ENCODE data around the gene CYS1.
"Not testable (repeated sequence)": the region's sequence is repeated elsewhere in the genome, so short reads cannot be mapped to it uniquely, and the experiment has no call there.

The CYS1 gene

DNA sequence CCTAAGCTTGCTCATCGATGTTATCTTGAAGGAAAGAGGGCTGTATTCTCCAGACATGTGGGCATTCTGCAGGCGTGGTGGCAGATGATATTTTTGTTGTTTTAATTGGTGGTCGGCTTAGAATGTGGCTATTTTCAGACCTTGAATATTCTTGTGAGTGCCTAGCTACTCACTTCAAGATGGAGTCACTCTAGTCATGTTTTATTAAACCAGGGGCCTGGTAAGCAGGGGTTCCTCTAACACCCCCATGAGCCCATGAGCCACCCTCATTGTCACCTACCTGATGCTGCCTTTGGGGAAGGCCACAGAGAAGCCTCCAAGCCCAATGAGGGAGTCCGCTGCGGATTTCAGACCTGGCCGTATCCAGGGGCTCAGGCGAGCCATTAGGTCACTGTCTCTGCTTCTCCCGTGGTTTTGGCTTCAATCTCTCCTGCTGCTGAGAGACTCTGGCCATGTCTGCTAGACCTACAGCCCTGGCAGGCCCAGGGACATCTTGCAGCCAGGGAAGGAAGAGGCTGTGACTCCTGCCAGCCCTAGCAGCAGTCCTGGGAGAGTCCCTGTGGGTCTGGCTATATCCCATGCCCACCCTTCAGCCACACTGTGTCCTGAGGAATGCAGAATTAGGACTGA lies 53.2 kb downstream of the CYS1 start:
- DNase-seq (ENCODE audit: low read depth) = no peak
- no peak overlapping the region for H3K4me3 ChIP-seq (ENCODE audit: low read length)
- no peaks in the 10 kb centered on the region for H3K36me3 ChIP-seq (ENCODE audit: control insufficient read depth, insufficient read depth, low read length, severe bottlenecking)
- H3K27me3 ChIP-seq (replicated peaks; ENCODE audit: control insufficient read depth, insufficient read depth, low read length) = peaks cover 7% of the 10 kb centered on the region
- H3K9ac ChIP-seq (ENCODE audit: low read length) = no peak overlapping the region
- H3K9me3 ChIP-seq (ENCODE audit: control insufficient read depth, low read length) = no peaks in the 10 kb centered on the region
- H3K4me1 ChIP-seq (ENCODE audit: control insufficient read depth, insufficient read depth, low read length) = peaks cover 4% of the 10 kb centered on the region

DNA sequence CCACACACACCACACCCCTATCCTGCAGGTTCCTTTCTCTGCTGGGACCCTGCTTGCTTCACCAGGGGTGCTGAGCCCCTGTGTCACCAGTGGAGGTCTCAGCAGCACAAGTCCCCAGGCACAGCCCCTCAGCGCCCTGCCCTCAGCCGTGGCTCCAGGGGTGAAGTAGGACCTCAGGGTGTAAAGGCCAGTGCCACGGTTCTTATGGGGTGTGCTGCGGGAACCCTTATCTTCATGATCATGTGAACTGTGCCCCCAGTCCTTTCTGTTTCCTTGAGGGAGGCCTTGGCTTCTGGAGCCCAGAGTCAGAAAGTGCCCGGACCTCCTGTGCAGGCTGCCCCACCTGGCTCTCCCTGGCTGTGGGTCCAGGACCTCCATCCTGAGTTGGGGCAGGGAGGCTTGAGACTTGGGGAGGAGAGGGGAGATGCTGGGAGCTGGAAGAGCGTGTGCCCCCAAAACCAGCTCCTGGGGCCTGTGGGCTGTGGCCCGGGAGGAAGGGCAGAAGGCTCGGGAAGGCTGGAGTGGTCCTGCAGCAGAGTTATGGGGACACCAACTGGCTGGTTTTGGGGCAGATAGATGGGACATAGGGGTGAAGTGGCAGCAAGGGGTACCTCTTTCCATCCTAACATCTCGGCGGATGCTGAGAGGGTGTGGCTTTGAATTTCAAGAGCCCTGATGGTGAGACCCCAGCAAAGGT lies 57.1 kb downstream of the CYS1 start:
- H3K27me3 ChIP-seq (replicated peaks; ENCODE audit: control insufficient read depth, insufficient read depth, low read length) = peaks cover 10% of the 10 kb centered on the region
- H3K9me3 ChIP-seq (ENCODE audit: control insufficient read depth, low read length) = no peaks in the 10 kb centered on the region
- H3K4me3 ChIP-seq (ENCODE audit: low read length) = no peak overlapping the region
- H3K9ac ChIP-seq (ENCODE audit: low read length) = no peak overlapping the region
- no peak for DNase-seq (ENCODE audit: low read depth)
- H3K36me3 ChIP-seq (ENCODE audit: control insufficient read depth, insufficient read depth, low read length, severe bottlenecking) = no peaks in the 10 kb centered on the region
- H3K4me1 ChIP-seq (ENCODE audit: control insufficient read depth, insufficient read depth, low read length) = peaks cover 21% of the 10 kb centered on the region

DNA sequence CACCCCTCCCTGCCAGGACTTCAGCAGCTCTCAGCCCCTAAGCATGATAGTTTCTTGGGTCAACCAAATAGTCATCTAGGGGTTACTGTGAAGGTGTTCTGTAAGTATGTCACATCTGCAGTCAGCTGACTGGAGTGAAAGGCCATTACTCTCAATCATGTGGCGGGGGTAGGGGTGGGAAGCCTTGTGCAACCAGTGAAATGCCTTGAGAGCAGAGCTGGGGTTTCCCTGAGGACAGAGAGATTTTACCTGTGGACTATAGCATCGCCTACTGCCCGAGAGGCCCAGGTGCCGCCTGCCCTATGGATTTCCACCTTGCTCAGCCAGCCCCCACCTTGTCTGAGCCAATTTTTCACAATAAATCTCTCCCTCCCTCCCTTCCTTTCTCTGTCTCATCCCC lies 57.8 kb downstream of the CYS1 start:
- H3K27me3 ChIP-seq (replicated peaks; ENCODE audit: control insufficient read depth, insufficient read depth, low read length) = peaks cover 10% of the 10 kb centered on the region
- peaks cover 20% of the 10 kb centered on the region for H3K4me1 ChIP-seq (ENCODE audit: control insufficient read depth, insufficient read depth, low read length)
- no peak overlapping the region for H3K9ac ChIP-seq (ENCODE audit: low read length)
- no peaks in the 10 kb centered on the region for H3K9me3 ChIP-seq (ENCODE audit: control insufficient read depth, low read length)
- no peaks in the 10 kb centered on the region for H3K36me3 ChIP-seq (ENCODE audit: control insufficient read depth, insufficient read depth, low read length, severe bottlenecking)
- H3K4me3 ChIP-seq (ENCODE audit: low read length) = no peak overlapping the region
- no peak for DNase-seq (ENCODE audit: low read depth)

DNA sequence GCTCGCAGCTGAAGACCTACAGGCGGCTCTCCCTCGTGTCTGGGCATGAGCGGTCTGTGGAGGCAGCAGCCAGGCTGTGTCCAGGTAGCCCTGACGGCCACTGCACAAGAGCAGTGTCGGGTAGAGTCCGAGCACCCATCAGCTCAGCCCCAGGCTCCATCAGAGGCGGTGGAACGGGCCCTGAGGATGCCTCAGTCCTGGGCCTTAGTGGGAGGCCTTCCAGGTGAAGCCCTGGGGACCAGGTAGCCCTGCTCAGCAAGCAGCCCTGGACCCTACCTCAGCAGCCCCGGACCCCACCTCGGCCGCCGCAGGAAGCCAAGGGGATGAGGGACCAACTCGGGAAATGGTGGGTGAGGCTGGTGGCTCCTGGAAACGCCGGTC lies 58.2 kb downstream of the CYS1 start:
- DNase-seq (ENCODE audit: low read depth) = no peak
- H3K27me3 ChIP-seq (replicated peaks; ENCODE audit: control insufficient read depth, insufficient read depth, low read length) = peaks cover 10% of the 10 kb centered on the region

DNA sequence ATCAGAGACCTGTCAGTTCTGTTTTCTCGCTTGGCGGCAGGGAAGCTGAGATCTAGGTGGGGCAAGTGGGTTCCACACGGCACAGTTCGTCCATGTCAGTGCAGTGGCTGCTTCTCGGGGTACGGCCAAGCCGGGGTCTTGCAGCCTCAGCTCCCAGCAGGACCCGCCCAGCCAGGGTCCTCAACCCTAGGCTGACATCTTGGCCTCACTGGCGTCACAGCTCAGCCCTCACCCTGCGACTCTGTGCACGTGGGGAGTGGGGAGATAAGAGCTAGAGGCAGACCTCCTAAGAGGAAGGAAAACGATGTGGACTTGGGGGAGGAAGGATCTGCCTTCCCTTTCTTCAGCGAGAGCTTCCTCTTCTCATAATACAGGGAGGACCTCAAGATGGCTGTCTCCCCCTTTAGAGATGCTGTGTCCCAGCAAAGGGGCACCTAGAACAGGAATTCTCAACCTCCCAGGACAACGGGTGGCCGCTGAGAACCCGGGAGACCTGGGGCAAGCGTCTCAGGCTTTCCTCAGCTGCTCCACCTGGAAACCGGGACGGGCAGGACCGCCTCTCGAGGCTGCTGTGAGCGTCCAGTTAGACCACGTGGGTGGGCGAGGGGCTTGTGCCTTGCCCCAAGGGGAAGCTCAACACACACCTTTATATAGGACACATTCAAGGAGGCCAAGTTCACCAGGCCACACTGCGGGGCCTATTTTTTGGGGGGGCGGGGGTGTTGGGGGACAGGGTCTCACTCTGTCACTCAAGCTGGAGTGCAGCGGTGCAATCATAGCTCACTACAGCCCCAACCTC lies 60.4 kb downstream of the CYS1 start:
- Histone ChIP-seq H3K9ac (ENCODE audit: low read length) (no peak overlapping the region), H3K36me3 (ENCODE audit: control insufficient read depth, insufficient read depth, low read length, severe bottlenecking) (no peaks in the 10 kb centered on the region), H3K4me3 (ENCODE audit: low read length) (no peak overlapping the region), H3K27me3 (replicated peaks; ENCODE audit: control insufficient read depth, insufficient read depth, low read length) (peaks cover 14% of the 10 kb centered on the region), H3K9me3 (ENCODE audit: control insufficient read depth, low read length) (peaks cover 3% of the 10 kb centered on the region), H3K4me1 (ENCODE audit: control insufficient read depth, insufficient read depth, low read length) (peaks cover 26% of the 10 kb centered on the region)
- DNase-seq (ENCODE audit: low read depth) = no peak

More for the DNA sequence above, 58.2 kb downstream of the CYS1 start:
- Histone ChIP-seq H3K9ac (ENCODE audit: low read length) (no peak overlapping the region), H3K36me3 (ENCODE audit: control insufficient read depth, insufficient read depth, low read length, severe bottlenecking) (no peaks in the 10 kb centered on the region), H3K4me1 (ENCODE audit: control insufficient read depth, insufficient read depth, low read length) (peaks cover 17% of the 10 kb centered on the region), H3K4me3 (ENCODE audit: low read length) (no peak overlapping the region), H3K9me3 (ENCODE audit: control insufficient read depth, low read length) (peaks cover 3% of the 10 kb centered on the region)

DNA sequence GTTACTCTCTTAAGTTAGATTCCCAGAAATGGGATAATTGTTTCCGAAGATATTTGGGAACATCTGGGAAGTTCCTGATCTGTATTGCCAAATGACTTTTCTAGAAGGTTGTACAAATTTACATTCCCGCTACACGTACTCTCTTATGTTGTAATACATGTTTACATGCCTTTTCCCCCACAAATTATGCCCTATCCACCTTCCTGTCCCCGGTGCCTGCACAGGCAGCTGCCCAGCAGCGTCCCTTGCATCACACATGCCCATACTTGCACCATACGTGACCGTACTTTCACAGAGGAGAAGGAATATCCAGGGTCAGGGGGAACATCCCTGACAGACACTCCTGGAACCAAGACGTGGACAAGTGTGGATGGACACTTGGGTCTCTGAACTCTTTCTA lies 61.0 kb downstream of the CYS1 start:
- peak; percentile 74 for DNase-seq (ENCODE audit: low read depth)
- H3K4me3 ChIP-seq (ENCODE audit: low read length) = no peak overlapping the region
- H3K9me3 ChIP-seq (ENCODE audit: control insufficient read depth, low read length) = peaks cover 3% of the 10 kb centered on the region
- H3K9ac ChIP-seq (ENCODE audit: low read length) = peak overlapping the region; percentile 19
- peaks cover 14% of the 10 kb centered on the region for H3K27me3 ChIP-seq (replicated peaks; ENCODE audit: control insufficient read depth, insufficient read depth, low read length)
- no peaks in the 10 kb centered on the region for H3K36me3 ChIP-seq (ENCODE audit: control insufficient read depth, insufficient read depth, low read length, severe bottlenecking)
- peaks cover 26% of the 10 kb centered on the region for H3K4me1 ChIP-seq (ENCODE audit: control insufficient read depth, insufficient read depth, low read length)

DNA sequence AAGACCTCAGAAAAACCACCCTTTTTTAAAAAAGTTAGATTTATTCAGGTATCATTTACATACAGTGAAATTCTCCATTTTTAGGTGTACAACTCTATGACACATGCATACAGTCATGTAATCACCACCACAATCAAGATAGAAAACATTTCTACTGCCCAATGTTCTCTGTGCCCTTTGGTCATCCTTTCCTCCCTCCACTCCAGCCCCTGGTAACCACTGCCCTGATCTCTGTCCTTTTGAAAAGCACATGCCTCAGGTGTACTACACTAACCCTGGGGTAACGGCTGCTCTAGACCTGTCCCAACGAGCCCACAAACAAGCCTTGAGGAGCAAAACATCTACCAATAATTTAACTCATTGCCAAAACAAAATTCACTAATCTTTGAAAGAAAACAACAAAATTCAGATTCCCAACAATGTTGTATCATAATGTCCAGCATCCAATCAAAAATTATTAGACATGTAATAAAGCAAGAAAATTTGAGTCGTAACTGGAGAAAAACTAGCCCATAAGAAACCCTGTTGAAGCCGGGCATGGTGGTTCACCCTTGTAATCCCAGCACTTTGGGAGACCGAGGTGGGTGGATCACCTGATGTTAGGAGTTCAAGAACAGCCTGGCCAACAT lies 62.8 kb downstream of the CYS1 start:
- Histone ChIP-seq H3K27me3 (replicated peaks; ENCODE audit: control insufficient read depth, insufficient read depth, low read length) (peaks cover 7% of the 10 kb centered on the region), H3K4me1 (ENCODE audit: control insufficient read depth, insufficient read depth, low read length) (peaks cover 26% of the 10 kb centered on the region), H3K9ac (ENCODE audit: low read length) (no peak overlapping the region), H3K36me3 (ENCODE audit: control insufficient read depth, insufficient read depth, low read length, severe bottlenecking) (no peaks in the 10 kb centered on the region), H3K9me3 (ENCODE audit: control insufficient read depth, low read length) (peaks cover 3% of the 10 kb centered on the region), H3K4me3 (ENCODE audit: low read length) (no peak overlapping the region)
- DNase-seq (ENCODE audit: low read depth) = no peak

DNA sequence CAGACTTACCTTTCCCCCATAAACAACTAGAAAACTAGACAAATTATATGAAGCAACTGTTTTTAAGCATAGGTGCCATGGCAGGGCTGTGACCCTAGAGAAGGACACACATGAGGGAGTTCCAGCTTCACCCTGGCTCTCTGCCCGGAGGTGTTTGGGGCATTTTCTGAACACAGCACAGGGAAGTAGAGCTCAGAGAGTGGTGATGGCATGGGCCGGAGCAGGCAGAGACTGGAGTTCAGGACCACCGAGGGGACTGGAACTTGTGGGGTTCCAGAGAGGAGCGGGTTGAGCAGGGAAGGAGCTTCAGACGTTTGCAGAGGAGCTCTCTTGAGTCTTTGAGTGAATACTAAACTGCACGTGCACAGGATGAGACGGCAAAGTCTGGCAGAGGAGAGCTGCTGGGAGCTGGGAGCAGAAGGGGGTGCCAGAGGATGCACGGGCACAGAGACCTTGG lies 63.4 kb downstream of the CYS1 start:
- H3K27me3 ChIP-seq (replicated peaks; ENCODE audit: control insufficient read depth, insufficient read depth, low read length) = peaks cover 7% of the 10 kb centered on the region
- peaks cover 3% of the 10 kb centered on the region for H3K9me3 ChIP-seq (ENCODE audit: control insufficient read depth, low read length)
- H3K9ac ChIP-seq (ENCODE audit: low read length) = no peak overlapping the region
- no peak for DNase-seq (ENCODE audit: low read depth)
- peaks cover 26% of the 10 kb centered on the region for H3K4me1 ChIP-seq (ENCODE audit: control insufficient read depth, insufficient read depth, low read length)
- H3K4me3 ChIP-seq (ENCODE audit: low read length) = no peak overlapping the region
- no peaks in the 10 kb centered on the region for H3K36me3 ChIP-seq (ENCODE audit: control insufficient read depth, insufficient read depth, low read length, severe bottlenecking)

DNA sequence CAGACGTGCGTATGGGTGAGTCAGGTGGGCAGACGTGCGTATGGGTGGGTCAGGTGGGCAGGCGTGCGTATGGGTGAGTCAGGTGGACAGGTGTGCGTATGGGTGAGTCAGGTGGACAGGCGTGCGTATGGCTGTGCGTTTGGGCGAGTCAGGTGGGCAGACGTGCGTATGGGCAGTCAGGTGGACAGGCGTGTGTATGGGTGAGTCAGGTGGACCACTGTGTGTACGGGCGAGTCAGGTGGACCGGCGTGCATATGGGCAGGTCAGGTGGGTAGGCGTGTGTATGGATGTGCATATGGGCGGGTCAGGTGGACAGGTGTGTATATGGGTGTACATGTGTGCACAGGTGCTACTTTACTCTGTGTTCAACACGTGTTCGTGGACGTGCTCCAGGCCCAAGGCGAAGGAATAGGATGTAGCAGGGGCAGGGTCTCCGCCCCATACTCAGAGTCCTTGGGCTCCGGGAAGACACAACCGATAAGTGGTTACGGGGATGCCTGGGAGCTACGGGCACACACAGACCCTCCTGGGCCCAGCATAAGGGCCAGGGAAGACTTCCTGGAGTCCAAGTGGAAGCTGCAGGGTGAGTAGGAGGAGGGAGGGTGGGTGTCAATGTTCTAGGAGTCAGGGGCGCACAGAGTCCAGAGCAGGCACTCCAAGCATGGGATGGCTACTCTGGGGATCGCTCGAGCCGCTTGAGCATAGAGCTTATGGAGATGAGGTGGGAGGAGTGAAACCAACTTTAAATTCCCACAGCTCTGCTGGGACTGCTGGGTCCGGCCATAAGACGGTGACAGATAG lies 64.0 kb downstream of the CYS1 start:
- peaks cover 3% of the 10 kb centered on the region for H3K9me3 ChIP-seq (ENCODE audit: control insufficient read depth, low read length)
- no peaks in the 10 kb centered on the region for H3K36me3 ChIP-seq (ENCODE audit: control insufficient read depth, insufficient read depth, low read length, severe bottlenecking)
- no peak overlapping the region for H3K4me3 ChIP-seq (ENCODE audit: low read length)
- peaks cover 7% of the 10 kb centered on the region for H3K27me3 ChIP-seq (replicated peaks; ENCODE audit: control insufficient read depth, insufficient read depth, low read length)
- no peak overlapping the region for H3K9ac ChIP-seq (ENCODE audit: low read length)
- peaks cover 26% of the 10 kb centered on the region for H3K4me1 ChIP-seq (ENCODE audit: control insufficient read depth, insufficient read depth, low read length)
- DNase-seq (ENCODE audit: low read depth) = no peak

DNA sequence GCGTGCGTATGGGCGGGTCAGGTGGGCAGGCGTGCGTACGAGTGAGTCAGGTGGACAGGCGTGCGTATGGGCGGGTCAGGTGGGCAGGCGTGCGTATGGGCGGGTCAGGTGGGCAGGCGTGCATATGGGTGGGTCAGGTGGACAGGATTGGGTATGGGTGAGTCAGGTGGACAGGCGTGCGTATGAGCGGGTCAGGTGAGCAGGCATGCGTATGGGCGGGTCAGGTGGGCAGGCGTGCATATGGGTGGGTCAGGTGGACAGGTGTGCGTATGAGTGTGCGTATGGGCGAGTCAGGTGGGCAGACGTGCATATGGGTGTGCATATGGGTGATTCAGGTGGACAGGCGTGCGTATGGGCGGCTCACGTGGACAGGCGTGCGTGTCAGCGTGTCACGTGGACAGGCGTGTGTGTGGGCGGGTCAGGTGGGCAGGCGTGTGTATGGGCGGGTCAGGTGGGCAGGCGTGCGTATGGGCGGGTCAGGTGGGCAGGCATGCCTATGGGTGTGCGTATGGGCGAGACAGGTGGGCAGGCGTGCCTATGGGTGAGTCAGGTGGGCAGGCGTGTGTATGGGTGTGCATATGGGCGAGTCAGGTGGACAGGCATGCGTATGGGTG lies 64.7 kb downstream of the CYS1 start:
- H3K27me3 ChIP-seq (replicated peaks; ENCODE audit: control insufficient read depth, insufficient read depth, low read length); H3K9ac ChIP-seq (ENCODE audit: low read length); H3K4me3 ChIP-seq (ENCODE audit: low read length): not testable (repeated sequence)

More for the DNA sequence above, 64.7 kb downstream of the CYS1 start:
- H3K36me3 ChIP-seq (ENCODE audit: control insufficient read depth, insufficient read depth, low read length, severe bottlenecking); DNase-seq (ENCODE audit: low read depth); H3K9me3 ChIP-seq (ENCODE audit: control insufficient read depth, low read length): not testable (repeated sequence)
- H3K4me1 ChIP-seq (ENCODE audit: control insufficient read depth, insufficient read depth, low read length) = peaks cover 30% of the 10 kb centered on the region

All from adipocyte (in vitro differentiated cells).